8988T (cell line): ENCODE data around the gene PLCL2.

ENCODE experiments used
- DNase-seq: peaks from one replicate; pipeline ENCODE4 v3.0.0; 2011

The PLCL2 gene

GRCh38 chr3:17050071-17050470 is 165.3 kb downstream of the PLCL2 start:
- DNase-seq, result no peak

GRCh38 chr3:17050506-17050905 is 165.8 kb downstream of the PLCL2 start:
- no peak for DNase-seq

GRCh38 chr3:17052363-17052762 is 167.6 kb downstream of the PLCL2 start:
- DNase-seq, result no peak

GRCh38 chr3:17054301-17054981 is 169.7 kb downstream of the PLCL2 start:
- DNase-seq, result no peak

- DNase-seq, result no peak
Observed at GRCh38 chr3:17054982-17055343, 170.2 kb downstream of the PLCL2 start.

- no peak for DNase-seq
Observed at GRCh38 chr3:17055374-17056276, 170.9 kb downstream of the PLCL2 start.

GRCh38 chr3:17057321-17057720 is 172.6 kb downstream of the PLCL2 start:
- DNase-seq, result no peak

GRCh38 chr3:17059989-17060550 is 175.3 kb downstream of the PLCL2 start:
- DNase-seq, result no peak

GRCh38 chr3:17061005-17061404 is 176.2 kb downstream of the PLCL2 start:
- no peak for DNase-seq

GRCh38 chr3:17062736-17063135 is 178.0 kb downstream of the PLCL2 start:
- no peak for DNase-seq

GRCh38 chr3:17063596-17063995 is 178.8 kb downstream of the PLCL2 start:
- no peak for DNase-seq

GRCh38 chr3:17065315-17065714 is 180.6 kb downstream of the PLCL2 start:
- DNase-seq, result no peak

GRCh38 chr3:17065881-17066280 is 181.1 kb downstream of the PLCL2 start:
- DNase-seq, result no peak

- no peak for DNase-seq
Observed at GRCh38 chr3:17069754-17070153, 185.0 kb downstream of the PLCL2 start.

GRCh38 chr3:17070161-17070959 is 185.6 kb downstream of the PLCL2 start:
- no peak for DNase-seq

- no peak for DNase-seq
Observed at GRCh38 chr3:17074559-17074958, 189.8 kb downstream of the PLCL2 start.

GRCh38 chr3:17075358-17075757 is 190.6 kb downstream of the PLCL2 start:
- DNase-seq, result no peak

GRCh38 chr3:17075907-17076306 is 191.2 kb downstream of the PLCL2 start:
- DNase-seq, result no peak

- DNase-seq, result no peak
Observed at GRCh38 chr3:17076940-17077605, 192.3 kb downstream of the PLCL2 start.

GRCh38 chr3:17077606-17078005 is 192.9 kb downstream of the PLCL2 start:
- DNase-seq, result no peak

- DNase-seq, result no peak
Observed at GRCh38 chr3:17078926-17079465, 194.2 kb downstream of the PLCL2 start.

- DNase-seq, result no peak
Observed at GRCh38 chr3:17079933-17080332, 195.2 kb downstream of the PLCL2 start.
